Astrocyte of the spinal cord (primary cell): ENCODE data around the gene SPANXN5.
"Not testable (repeated sequence)": the region's sequence is repeated elsewhere in the genome, so short reads cannot be mapped to it uniquely, and the experiment has no call there.

Experiments
- DNase-seq: peaks from one replicate; pipeline ENCODE4 v3.0.0; 2011; ENCODE audit warnings: low read depth, low spot score
- H3K4me3 ChIP-seq: 2 replicates; pipeline ENCODE4 v1.5.1; 2011; ENCODE audit warnings: low read depth, mild to moderate bottlenecking, low read length, moderate library complexity
- in situ Hi-C: cut with HindIII; loops from 2 replicates; pipeline ENCODE4 v1.10.0; 2017; ENCODE audit warnings: low sequenced_read_pairs
- TF ChIP-seq, protein P1 (sequence below): IDR thresholded peaks from 2 replicates; pipeline ENCODE4 v1.5.1; 2012; ENCODE audit warnings: low read depth, mild to moderate bottlenecking, low read length, inconsistent platforms

SPANXN5 gene

DNA sequence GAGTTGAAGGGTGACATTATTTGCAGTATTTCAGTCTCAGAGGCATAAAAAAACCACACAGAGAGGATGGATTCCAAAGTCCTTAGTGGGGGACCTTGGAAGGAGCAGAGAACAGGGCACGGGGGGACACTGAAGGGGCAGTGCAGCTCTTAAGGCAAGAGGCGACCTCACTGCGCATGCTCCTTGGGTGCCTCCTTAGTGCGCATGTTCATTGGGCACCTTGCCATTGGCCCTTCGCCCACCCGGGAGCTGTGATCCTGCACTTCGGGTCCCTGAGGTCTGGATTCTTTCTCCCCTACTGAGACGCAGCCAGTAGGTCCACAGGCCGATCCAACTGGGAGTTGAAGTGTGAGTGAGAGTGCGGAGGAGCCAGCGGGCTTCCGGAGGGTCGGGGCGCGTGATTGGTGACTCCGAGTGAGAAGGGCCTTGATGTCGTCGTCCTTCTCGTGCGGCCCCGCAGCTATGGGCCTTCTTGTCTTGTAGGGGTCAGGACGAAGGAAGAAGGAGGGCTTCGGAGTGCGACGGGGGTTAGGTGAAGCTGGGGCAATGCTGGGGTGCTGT lies 13.9 kb upstream of the SPANXN5 start, which contains the start of gene XAGE5:
TSS of gene XAGE5 (plus strand) at position 223 of the 561 bp plus-strand sequence. CDS start 1,280 bp downstream, outside the sequence.
- no peak for DNase-seq
- TF ChIP-seq, protein P1, sequence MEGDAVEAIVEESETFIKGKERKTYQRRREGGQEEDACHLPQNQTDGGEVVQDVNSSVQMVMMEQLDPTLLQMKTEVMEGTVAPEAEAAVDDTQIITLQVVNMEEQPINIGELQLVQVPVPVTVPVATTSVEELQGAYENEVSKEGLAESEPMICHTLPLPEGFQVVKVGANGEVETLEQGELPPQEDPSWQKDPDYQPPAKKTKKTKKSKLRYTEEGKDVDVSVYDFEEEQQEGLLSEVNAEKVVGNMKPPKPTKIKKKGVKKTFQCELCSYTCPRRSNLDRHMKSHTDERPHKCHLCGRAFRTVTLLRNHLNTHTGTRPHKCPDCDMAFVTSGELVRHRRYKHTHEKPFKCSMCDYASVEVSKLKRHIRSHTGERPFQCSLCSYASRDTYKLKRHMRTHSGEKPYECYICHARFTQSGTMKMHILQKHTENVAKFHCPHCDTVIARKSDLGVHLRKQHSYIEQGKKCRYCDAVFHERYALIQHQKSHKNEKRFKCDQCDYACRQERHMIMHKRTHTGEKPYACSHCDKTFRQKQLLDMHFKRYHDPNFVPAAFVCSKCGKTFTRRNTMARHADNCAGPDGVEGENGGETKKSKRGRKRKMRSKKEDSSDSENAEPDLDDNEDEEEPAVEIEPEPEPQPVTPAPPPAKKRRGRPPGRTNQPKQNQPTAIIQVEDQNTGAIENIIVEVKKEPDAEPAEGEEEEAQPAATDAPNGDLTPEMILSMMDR = no peak
- H3K4me3 ChIP-seq = no peak within 1 kb of the TSS
- in situ Hi-C loops = no loop called here

DNA sequence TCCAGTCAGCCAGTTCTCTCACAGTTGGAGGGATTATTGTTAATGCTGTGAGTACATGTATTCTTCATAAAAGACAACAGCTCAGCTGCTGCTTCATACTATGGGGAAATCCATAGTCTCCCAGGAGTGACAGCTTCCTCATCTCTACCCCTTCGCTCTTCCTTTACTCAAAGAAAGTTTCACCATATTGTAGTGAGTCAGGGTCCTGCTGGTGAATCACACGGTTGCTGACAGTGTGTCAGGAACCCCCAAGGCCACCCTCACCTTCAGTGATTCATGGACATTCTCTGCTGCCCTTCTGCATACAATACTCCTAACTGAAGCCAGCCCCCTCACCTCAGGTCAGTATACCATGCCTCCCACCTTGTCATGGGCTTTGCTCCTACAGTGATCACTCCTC lies 7.6 kb upstream of the SPANXN5 start:
- DNase-seq, H3K4me3 ChIP-seq, in situ Hi-C loops: not testable (repeated sequence)

DNA sequence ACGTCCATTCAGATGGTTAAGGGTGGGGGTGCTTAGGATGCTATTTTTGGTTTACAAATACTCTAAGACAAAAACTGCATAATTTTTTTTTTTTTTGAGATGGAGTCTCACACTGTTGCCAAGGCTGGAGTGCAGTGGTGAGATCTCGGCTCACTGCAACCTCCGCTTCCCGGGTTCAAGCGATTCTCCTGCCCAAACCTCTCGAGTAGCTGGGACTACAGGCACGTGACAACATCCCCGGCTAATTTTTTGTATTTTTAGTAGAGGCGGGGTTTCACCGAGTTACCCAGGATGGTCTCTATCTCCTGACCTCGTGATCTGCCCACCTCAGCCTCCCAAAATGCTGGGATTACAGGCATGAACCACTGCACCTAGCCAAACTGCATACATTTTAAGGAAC lies 23.7 kb downstream of the SPANXN5 start:
- H3K4me3 ChIP-seq, DNase-seq, in situ Hi-C loops: not testable (repeated sequence)

DNA sequence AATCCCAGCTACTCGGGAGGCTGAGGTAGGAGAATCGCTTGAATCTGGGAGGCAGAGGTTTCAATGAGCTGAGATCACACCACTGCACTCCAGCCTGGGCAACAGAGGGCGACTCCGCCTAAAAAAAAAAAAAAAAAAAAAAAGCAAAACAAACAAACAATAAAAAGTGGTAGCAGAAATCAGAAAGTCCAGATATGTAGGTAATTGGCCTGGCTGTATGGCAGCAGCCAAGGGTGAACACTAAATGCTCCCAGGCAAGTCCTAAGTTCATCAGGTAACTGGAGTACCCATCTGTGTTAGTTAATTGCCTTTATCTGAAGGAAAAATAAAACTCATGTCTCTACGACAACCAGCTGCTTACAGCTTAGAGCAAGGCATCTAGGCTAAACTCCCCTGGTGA lies 31.2 kb downstream of the SPANXN5 start:
- DNase-seq, H3K4me3 ChIP-seq, in situ Hi-C loops: not testable (repeated sequence)

DNA sequence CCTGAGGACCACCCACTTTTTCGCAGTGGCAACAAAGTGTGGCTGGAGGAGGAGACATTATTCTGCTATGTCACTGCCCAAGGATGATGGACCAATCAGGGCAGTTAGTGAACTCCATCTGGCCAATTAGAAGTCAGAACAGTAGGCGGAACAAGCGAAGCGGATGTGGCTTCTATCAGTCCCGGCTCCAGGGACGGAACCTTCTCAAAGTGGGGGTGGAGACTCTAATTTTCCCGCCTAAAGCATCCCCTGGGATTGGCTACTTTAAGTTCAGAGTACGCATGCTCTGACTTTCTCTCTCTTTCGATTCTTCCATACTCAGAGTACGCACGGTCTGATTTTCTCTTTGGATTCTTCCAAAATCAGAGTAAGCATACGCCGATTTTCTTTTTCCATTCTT lies 46.3 kb downstream of the SPANXN5 start, which contains the start of gene SSX2B:
TSS of gene SSX2B (plus strand) at position 301 of the 400 bp plus-strand sequence. CDS start 1,429 bp downstream, outside the sequence.
- DNase-seq, H3K4me3 ChIP-seq, in situ Hi-C loops: not testable (repeated sequence)
